Fibroblast of villous mesenchyme (primary cell): ENCODE data around the gene CACNA1A. TPM values are rescaled to one million over a fixed set of nuclear protein-coding genes. Genes with fewer than 3 reads are reported as not detected.
A peak's percentile ranks its signal among the peaks of the same experiment; 100 is the strongest.
"Not testable (repeated sequence)": the region's sequence is repeated elsewhere in the genome, so short reads cannot be mapped to it uniquely, and the experiment has no call there.

Source experiments
- DNase-seq: peaks from one replicate; pipeline ENCODE4 v3.0.0-alpha.2; 2010; ENCODE audit warnings: low read depth
- H3K4me3 ChIP-seq: 2 replicates; pipeline ENCODE4 v1.5.1; 2011; ENCODE audit warnings: low read depth, mild to moderate bottlenecking, low read length
- CTCF ChIP-seq: IDR thresholded peaks from 2 replicates; pipeline ENCODE4 v1.5.1; 2012; ENCODE audit warnings: low read depth, mild to moderate bottlenecking, low read length; ENCODE audit not compliant: insufficient read depth
- total RNA-seq: library from RNA; depleted of rRNA; stranded (reverse); fragments of >200 nt; gene quantifications from 2 replicates; pipeline ENCODE4 v1.2.3, GENCODE V29; 2012

The CACNA1A gene
- total RNA-seq, 1 donor: 0.43 TPM

GRCh38 chr19:13430790-13431582 lies 75.3 kb downstream of the CACNA1A start:
- DNase-seq: peak; percentile 36
- TF ChIP-seq CTCF: peak; percentile 80
- no peak overlapping the region for H3K4me3 ChIP-seq

DNA sequence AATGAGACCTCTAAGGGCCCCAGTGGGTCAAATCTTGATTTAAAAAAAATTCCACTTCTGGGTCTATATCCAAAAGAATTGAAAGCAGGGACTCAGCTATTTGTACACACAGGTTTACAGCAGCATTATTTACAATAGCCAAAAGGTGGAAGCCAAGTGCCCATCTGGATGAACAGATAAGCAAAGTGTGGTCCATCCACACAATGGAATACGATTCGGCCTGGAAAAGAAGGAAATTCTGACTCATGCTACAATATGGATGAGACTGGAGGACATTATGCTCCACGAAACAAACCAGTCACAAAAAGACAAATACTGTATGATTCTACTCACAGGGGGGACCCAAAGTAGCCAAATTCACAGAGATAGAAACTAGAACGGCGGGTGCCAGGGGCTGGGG lies 76.7 kb downstream of the CACNA1A start:
- no peak for DNase-seq
- no peak overlapping the region for H3K4me3 ChIP-seq
- TF ChIP-seq CTCF: no peak

DNA sequence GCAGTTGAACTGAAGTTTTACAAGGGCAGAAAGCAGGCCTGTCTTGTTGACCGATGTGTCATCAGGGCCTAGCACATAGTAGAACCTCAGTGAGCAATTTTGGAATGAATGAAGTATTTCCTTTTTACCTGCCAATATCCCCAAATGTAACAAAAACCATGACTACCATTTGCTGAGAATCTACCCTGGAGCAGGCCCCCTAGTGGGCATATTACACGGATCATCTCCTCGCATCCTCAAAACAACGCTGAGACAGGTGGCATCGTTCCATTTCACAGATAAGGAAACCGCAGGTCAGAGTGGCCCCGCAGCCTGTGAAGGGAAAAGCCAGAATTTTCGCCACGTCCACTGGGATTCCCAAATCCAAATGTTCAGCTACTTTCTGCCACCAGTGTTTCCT lies 77.9 kb downstream of the CACNA1A start:
- peak; percentile 62 for TF ChIP-seq CTCF
- peak; percentile 2 for DNase-seq
- no peak overlapping the region for H3K4me3 ChIP-seq

GRCh38 chr19:13427273-13428051 lies 78.8 kb downstream of the CACNA1A start:
- H3K4me3 ChIP-seq: no peak overlapping the region
- TF ChIP-seq CTCF: no peak
- DNase-seq: no peak

GRCh38 chr19:13425875-13426274 lies 80.4 kb downstream of the CACNA1A start:
- not testable (repeated sequence) for DNase-seq, H3K4me3 ChIP-seq

DNA sequence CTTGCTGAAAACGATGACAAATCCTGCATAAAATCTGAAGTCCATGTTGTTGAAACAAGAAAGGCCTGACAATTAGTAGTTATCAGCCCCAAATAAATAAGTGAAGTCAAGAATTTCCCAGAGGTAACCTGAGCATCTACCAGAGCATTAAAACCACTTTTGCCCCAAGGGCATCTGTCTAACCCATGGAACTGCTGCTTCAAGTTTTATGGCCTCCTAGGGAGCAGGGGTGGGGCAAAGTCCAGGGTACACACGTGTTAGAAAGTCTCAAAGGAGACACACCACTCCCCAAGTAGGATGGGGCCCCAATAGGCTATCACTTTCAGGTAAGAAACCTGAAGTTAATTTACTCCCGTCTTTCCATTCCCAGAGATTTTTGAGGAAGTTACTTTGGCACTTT lies 81.1 kb downstream of the CACNA1A start:
- TF ChIP-seq CTCF: no peak
- H3K4me3 ChIP-seq: no peak overlapping the region
- no peak for DNase-seq

DNA sequence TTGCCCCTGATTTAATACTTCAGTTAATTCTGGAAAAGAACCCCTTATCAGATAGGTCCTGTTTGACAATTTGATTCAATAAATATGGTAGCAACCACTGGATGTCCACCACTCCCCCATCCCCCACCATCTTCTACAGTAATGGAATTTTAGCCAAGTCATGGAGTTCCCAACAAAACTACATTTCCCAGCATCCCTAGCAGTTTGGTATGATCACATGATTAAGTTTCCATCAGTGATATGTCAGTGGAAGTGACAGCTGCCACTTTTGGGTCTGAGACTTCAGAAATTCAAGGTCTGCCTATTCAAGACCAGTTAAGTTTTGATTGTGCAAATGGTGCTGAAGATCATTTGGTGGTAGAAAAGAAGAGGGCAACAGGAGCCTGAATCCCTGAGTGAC lies 85.5 kb downstream of the CACNA1A start:
- no peak for DNase-seq
- no peak for TF ChIP-seq CTCF
- no peak overlapping the region for H3K4me3 ChIP-seq
